Liver (tissue), 9 donors: ENCODE results near the gene AKT1S1. TPM values are rescaled to one million over a fixed set of nuclear protein-coding genes. Genes with fewer than 3 reads are reported as not detected.

ENCODE experiments used
- DNase-seq: peaks from one replicate; pipeline ENCODE4 v3.0.0-alpha.2; 2017; ENCODE audit warnings: low spot score
- H3K27ac ChIP-seq, 2 donors: one replicate each; pipeline ENCODE4 v1.7.0; 2013; ENCODE audit warnings: inconsistent platforms in 2 of 2, low read length in 2 of 2, control low read depth in 1 of 2, low read depth in 1 of 2, mild to moderate bottlenecking in 1 of 2
- H3K27me3 ChIP-seq, 4 donors: one replicate each; pipeline versions ENCODE4 v1.6.1 to v1.7.0; 2013; ENCODE audit warnings: low read length in 3 of 4, inconsistent platforms in 1 of 4, mild to moderate bottlenecking in 1 of 4, moderate library complexity in 1 of 4; ENCODE audit not compliant: control insufficient read depth in 4 of 4, insufficient read depth in 4 of 4
- H3K36me3 ChIP-seq, 4 donors: one replicate each; pipeline versions ENCODE4 v1.6.1 to v1.7.0; 2013; ENCODE audit warnings: low read length in 3 of 4, mild to moderate bottlenecking in 3 of 4, low read depth in 1 of 4, moderate library complexity in 1 of 4; ENCODE audit not compliant: control insufficient read depth in 4 of 4, insufficient read depth in 3 of 4
- H3K4me1 ChIP-seq, 4 donors: one replicate each; pipeline versions ENCODE4 v1.6.1 to v1.7.0; 2013; ENCODE audit warnings: low read length in 3 of 4, mild to moderate bottlenecking in 3 of 4, moderate library complexity in 1 of 4; ENCODE audit not compliant: control insufficient read depth in 4 of 4, insufficient read depth in 4 of 4
- H3K4me3 ChIP-seq, 3 donors: one replicate each; pipeline versions ENCODE4 v1.6.1 to v1.7.0; 2013; ENCODE audit warnings: low read length in 3 of 3, control low read depth in 1 of 3, low read depth in 1 of 3, mild to moderate bottlenecking in 1 of 3
- H3K9ac ChIP-seq, 2 donors: one replicate each; pipeline ENCODE4 v1.7.0; 2013; ENCODE audit warnings: low read length in 2 of 2, mild to moderate bottlenecking in 2 of 2, moderate library complexity in 2 of 2, control low read depth in 1 of 2, low read depth in 1 of 2
- H3K9me3 ChIP-seq, 4 donors: one replicate each; pipeline versions ENCODE4 v1.6.1 to v1.7.0; 2013; ENCODE audit warnings: low read length in 3 of 4; ENCODE audit not compliant: control insufficient read depth in 4 of 4
- ATF3 ChIP-seq: IDR thresholded peaks from 2 replicates; pipeline ENCODE4 v1.6.1; 2016; ENCODE audit warnings: antibody characterized with exemption
- EGR1 ChIP-seq, 2 donors: IDR thresholded peaks; 2 replicates each; pipeline ENCODE4 v1.6.1; 2016 to 2018; ENCODE audit warnings: antibody characterized with exemption in 2 of 2, low read depth in 2 of 2
- FOXA1 ChIP-seq: IDR thresholded peaks from 2 replicates; pipeline ENCODE4 v1.6.1; 2016; ENCODE audit warnings: antibody characterized with exemption
- FOXA2 ChIP-seq: IDR thresholded peaks from 2 replicates; pipeline ENCODE4 v1.6.1; 2016; ENCODE audit warnings: antibody characterized with exemption
- GABPA ChIP-seq, 2 donors: IDR thresholded peaks in 1 of 2; conservative IDR thresholded peaks in 1 of 2; 2 replicates each; pipeline ENCODE4 v1.6.1; 2016; ENCODE audit warnings: antibody characterized with exemption in 2 of 2, mild to moderate bottlenecking in 1 of 2, moderate library complexity in 1 of 2
- HNF4A ChIP-seq, 2 donors: conservative IDR thresholded peaks; 2 replicates each; pipeline ENCODE4 v1.6.1; 2016; ENCODE audit warnings: antibody characterized with exemption in 2 of 2, mild to moderate bottlenecking in 2 of 2
- HNF4G ChIP-seq: IDR thresholded peaks from 2 replicates; pipeline ENCODE4 v1.6.1; 2016; ENCODE audit warnings: antibody characterized with exemption
- JUND ChIP-seq, 2 donors: IDR thresholded peaks; 2 replicates each; pipeline ENCODE4 v1.6.1; 2016; ENCODE audit warnings: antibody characterized with exemption in 2 of 2
- NR2F2 ChIP-seq: IDR thresholded peaks from 2 replicates; pipeline ENCODE4 v1.6.1; 2016; ENCODE audit warnings: antibody characterized with exemption
- RAD21 ChIP-seq, 2 donors: IDR thresholded peaks; 2 replicates each; pipeline ENCODE4 v1.6.1; 2016; ENCODE audit warnings: antibody characterized with exemption in 2 of 2, mild to moderate bottlenecking in 2 of 2
- REST ChIP-seq: IDR thresholded peaks from 2 replicates; pipeline ENCODE4 v1.6.1; 2016; ENCODE audit warnings: antibody characterized with exemption, mild to moderate bottlenecking
- RXRA ChIP-seq, 2 donors: IDR thresholded peaks; 2 replicates each; pipeline ENCODE4 v1.6.1; 2017 to 2018; ENCODE audit warnings: antibody characterized with exemption in 2 of 2, mild to moderate bottlenecking in 1 of 2
- SP1 ChIP-seq: IDR thresholded peaks from 2 replicates; pipeline ENCODE4 v1.6.1; 2018; ENCODE audit warnings: antibody characterized with exemption, mild to moderate bottlenecking
- TAF1 ChIP-seq: conservative IDR thresholded peaks from 2 replicates; pipeline ENCODE4 v1.6.1; 2016; ENCODE audit warnings: antibody characterized with exemption, mild to moderate bottlenecking
- YY1 ChIP-seq: IDR thresholded peaks from 2 replicates; pipeline ENCODE4 v1.6.1; 2016; ENCODE audit warnings: antibody characterized with exemption, mild to moderate bottlenecking
- WGBS: extraction: QIAGEN DNeasy Blood & Tissue Kit; methylation state at CpG from one replicate; pipeline ENCODE4 v1.1.7; 2013; 5-methylcytosine and 5-hydroxymethylcytosine counted together
- polyA plus RNA-seq, 2 donors: library from polyadenylated mRNA; stranded (reverse) in 1 of 2; unstranded in 1 of 2; fragments of 200-250 nt in 1 of 2; fragments of >200 nt in 1 of 2; fragmentation: Nextera tagmentation in 1 of 2; extraction: Ambion mirVana in 1 of 2; gene quantifications; one replicate each; pipeline versions ENCODE4 v1.2.1 to v1.2.3, GENCODE V29; 2013 to 2015
- total RNA-seq, 2 donors: library from RNA; depleted of rRNA; stranded (reverse); fragments of >200 nt; gene quantifications; one replicate each; pipeline ENCODE4 v1.2.3, GENCODE V29; 2014
- TF ChIP-seq, protein P1 (sequence below): fragments of 150-350 bp; IDR thresholded peaks from 2 replicates; pipeline ENCODE4 v1.5.1; 2017; ENCODE audit warnings: improper control_type of control experiment, low read depth, low read length; ENCODE audit not compliant: missing input control
- TF ChIP-seq, protein P2 (sequence below): IDR thresholded peaks from 2 replicates; pipeline ENCODE4 v1.6.1; 2016; ENCODE audit warnings: antibody characterized with exemption
- donor health status: healthy.
- donor health status: healthy.
- donor health status: healthy.
- donor health status: healthy.
- donor health status: healthy.

The AKT1S1 gene
- total and polyA plus RNA-seq, 4 donors: 6.8 to 43.9 (median 12.9) TPM

GRCh38 chr19:49836176-49837008 is 40.8 kb downstream of the AKT1S1 start (continued):
- no peak for TF ChIP-seq GABPA (IDR thresholded peaks at IDR 0.05 in 1 of 2, conservative IDR thresholded peaks at IDR 0.05 in 1 of 2)
- TF ChIP-seq, protein P1, sequence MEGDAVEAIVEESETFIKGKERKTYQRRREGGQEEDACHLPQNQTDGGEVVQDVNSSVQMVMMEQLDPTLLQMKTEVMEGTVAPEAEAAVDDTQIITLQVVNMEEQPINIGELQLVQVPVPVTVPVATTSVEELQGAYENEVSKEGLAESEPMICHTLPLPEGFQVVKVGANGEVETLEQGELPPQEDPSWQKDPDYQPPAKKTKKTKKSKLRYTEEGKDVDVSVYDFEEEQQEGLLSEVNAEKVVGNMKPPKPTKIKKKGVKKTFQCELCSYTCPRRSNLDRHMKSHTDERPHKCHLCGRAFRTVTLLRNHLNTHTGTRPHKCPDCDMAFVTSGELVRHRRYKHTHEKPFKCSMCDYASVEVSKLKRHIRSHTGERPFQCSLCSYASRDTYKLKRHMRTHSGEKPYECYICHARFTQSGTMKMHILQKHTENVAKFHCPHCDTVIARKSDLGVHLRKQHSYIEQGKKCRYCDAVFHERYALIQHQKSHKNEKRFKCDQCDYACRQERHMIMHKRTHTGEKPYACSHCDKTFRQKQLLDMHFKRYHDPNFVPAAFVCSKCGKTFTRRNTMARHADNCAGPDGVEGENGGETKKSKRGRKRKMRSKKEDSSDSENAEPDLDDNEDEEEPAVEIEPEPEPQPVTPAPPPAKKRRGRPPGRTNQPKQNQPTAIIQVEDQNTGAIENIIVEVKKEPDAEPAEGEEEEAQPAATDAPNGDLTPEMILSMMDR: no peak

- H3K9ac ChIP-seq: no peak overlapping the region
- no peak for TF ChIP-seq JUND (IDR thresholded peaks at IDR 0.05)
- no peak for TF ChIP-seq GABPA (IDR thresholded peaks at IDR 0.05 in 1 of 2, conservative IDR thresholded peaks at IDR 0.05 in 1 of 2)
- no peak for TF ChIP-seq SP1
- TF ChIP-seq EGR1 (IDR thresholded peaks at IDR 0.05; ENCODE audit: low read depth in 2 of 2): no peak
- no peak for TF ChIP-seq REST
- H3K4me1 ChIP-seq: no peaks in the 10 kb centered on the region
- WGBS: 98% methylated on average over 12 of the region's 12 CpGs
- no peaks in the 10 kb centered on the region for H3K27me3 ChIP-seq
- DNase-seq: no peak
- H3K36me3 ChIP-seq: peaks cover 9 to 56% (median 28%) of the 10 kb centered on the region in 4 donors
- no peak overlapping the region for H3K4me3 ChIP-seq
- H3K9me3 ChIP-seq: no peaks in the 10 kb centered on the region
- H3K27ac ChIP-seq: no peak overlapping the region
Measured at GRCh38 chr19:49835562-49835961, 41.6 kb downstream of the AKT1S1 start.

GRCh38 chr19:49833599-49833998 is 43.6 kb downstream of the AKT1S1 start:
- no peak overlapping the region for H3K9ac ChIP-seq
- H3K27ac ChIP-seq: no peak overlapping the region
- H3K4me1 ChIP-seq: no peaks in the 10 kb centered on the region
- DNase-seq: no peak
- peaks cover 5 to 48% (median 22%) of the 10 kb centered on the region in 4 donors for H3K36me3 ChIP-seq
- H3K4me3 ChIP-seq: no peak overlapping the region
- no peaks in the 10 kb centered on the region for H3K27me3 ChIP-seq
- WGBS: 97% methylated on average over 7 of the region's 7 CpGs
- no peaks in the 10 kb centered on the region for H3K9me3 ChIP-seq
- no peak for TF ChIP-seq FOXA1
- TF ChIP-seq SP1: no peak
- TF ChIP-seq TAF1: no peak
- TF ChIP-seq, protein P2, sequence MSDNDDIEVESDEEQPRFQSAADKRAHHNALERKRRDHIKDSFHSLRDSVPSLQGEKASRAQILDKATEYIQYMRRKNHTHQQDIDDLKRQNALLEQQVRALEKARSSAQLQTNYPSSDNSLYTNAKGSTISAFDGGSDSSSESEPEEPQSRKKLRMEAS: no peak
- no peak for TF ChIP-seq HNF4A (conservative IDR thresholded peaks at IDR 0.05)
- no peak for TF ChIP-seq REST
- TF ChIP-seq NR2F2: no peak
- TF ChIP-seq FOXA2: no peak
- TF ChIP-seq HNF4G: no peak
- TF ChIP-seq, protein P1: no peak
- no peak for TF ChIP-seq YY1
- no peak for TF ChIP-seq ATF3
- no peak for TF ChIP-seq EGR1 (IDR thresholded peaks at IDR 0.05; ENCODE audit: low read depth in 2 of 2)
- no peak for TF ChIP-seq RAD21 (IDR thresholded peaks at IDR 0.05)
- no peak for TF ChIP-seq RXRA (IDR thresholded peaks at IDR 0.05)
- no peak for TF ChIP-seq GABPA (IDR thresholded peaks at IDR 0.05 in 1 of 2, conservative IDR thresholded peaks at IDR 0.05 in 1 of 2)
- TF ChIP-seq JUND (IDR thresholded peaks at IDR 0.05): no peak
